Coronary artery (tissue), 2 donors: ENCODE data around the gene DTNBP1.

Experiments used
- DNase-seq: peaks from one replicate; pipeline ENCODE4 v3.0.0-alpha.2; 2017; ENCODE audit warnings: low spot score
- H3K27ac ChIP-seq, 2 donors: fragments of 200-600 bp; sonication (generic); one replicate each; pipeline ENCODE4 v1.5.1; 2016 to 2019
- H3K4me3 ChIP-seq: fragments of 200-600 bp; sonication (generic); 2 replicates; pipeline ENCODE4 v1.5.1; 2016; ENCODE audit warnings: mild to moderate bottlenecking, moderate library complexity
- TF ChIP-seq, protein P1 (sequence below): fragments of 200-600 bp; sonication (generic); IDR thresholded peaks from one replicate; pipeline ENCODE4 v1.5.1; 2019; ENCODE audit warnings: antibody characterized with exemption

Gene DTNBP1

DNA sequence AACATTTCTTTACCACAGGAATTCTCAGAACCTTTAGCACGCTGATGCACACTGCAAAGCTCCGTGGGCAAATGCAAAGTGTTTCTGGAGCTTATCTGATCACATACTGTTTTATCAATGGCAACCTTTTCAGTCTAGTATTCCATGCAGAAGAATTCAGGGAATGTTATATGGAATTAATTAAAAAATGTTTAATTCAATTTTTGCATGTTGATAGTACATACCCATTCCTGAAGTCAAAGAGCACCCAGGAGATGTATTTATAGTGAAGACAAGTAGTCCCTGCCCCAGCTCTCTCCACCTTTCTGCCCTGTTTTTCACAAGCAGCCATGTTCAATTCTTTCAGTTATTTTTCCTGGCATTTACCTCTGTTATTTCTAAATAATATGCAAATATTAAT lies 55.2 kb downstream of the DTNBP1 start:
- H3K4me3 ChIP-seq = no peak overlapping the region
- TF ChIP-seq, protein P1, sequence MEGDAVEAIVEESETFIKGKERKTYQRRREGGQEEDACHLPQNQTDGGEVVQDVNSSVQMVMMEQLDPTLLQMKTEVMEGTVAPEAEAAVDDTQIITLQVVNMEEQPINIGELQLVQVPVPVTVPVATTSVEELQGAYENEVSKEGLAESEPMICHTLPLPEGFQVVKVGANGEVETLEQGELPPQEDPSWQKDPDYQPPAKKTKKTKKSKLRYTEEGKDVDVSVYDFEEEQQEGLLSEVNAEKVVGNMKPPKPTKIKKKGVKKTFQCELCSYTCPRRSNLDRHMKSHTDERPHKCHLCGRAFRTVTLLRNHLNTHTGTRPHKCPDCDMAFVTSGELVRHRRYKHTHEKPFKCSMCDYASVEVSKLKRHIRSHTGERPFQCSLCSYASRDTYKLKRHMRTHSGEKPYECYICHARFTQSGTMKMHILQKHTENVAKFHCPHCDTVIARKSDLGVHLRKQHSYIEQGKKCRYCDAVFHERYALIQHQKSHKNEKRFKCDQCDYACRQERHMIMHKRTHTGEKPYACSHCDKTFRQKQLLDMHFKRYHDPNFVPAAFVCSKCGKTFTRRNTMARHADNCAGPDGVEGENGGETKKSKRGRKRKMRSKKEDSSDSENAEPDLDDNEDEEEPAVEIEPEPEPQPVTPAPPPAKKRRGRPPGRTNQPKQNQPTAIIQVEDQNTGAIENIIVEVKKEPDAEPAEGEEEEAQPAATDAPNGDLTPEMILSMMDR = no peak
- DNase-seq = no peak

DNA sequence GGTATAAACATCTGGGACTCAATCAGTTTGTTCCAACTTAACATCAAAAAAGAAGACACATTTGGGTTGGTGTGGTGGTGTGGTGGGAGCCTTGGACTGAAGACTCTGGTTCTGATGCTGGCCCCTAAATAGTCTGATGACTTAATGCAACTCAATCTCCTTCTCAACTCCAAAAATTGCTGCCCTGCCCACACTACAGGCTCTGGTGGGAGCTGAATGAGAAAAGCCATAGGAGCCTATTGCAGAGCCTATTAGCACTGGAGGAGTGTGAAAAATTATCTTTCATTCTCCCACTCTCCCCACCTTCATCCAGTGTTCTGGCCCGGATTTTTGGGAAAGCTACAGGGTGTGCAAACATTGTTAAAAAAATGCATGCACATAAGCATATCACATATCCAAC lies 56.5 kb downstream of the DTNBP1 start:
- no peak for DNase-seq
- H3K4me3 ChIP-seq = no peak overlapping the region
- TF ChIP-seq, protein P1 = no peak
- no peak overlapping the region for H3K27ac ChIP-seq

More for the DNA sequence above, 55.2 kb downstream of the DTNBP1 start:
- H3K27ac ChIP-seq = no peak overlapping the region

DNA sequence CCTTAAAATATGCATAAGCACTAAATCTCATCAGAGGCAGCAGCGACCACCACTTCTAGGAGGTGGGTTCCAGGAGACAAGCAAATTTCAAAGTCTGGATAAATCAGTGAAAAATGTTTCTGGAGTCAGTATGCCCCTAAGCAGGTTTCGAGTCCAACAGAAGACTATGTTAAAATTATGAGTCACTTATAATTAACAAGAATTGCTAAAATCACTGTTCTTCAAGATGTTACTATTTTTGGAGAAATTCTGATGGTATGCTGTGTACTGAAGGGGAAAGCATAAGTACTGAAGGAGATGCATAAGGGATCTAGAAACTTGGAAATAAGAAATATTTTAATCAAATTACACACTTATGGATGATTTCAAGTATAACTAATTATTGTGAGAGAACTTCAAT lies 58.0 kb downstream of the DTNBP1 start:
- Histone ChIP-seq H3K27ac (no peak overlapping the region), H3K4me3 (no peak overlapping the region)
- TF ChIP-seq, protein P1 = no peak
- DNase-seq = no peak

DNA sequence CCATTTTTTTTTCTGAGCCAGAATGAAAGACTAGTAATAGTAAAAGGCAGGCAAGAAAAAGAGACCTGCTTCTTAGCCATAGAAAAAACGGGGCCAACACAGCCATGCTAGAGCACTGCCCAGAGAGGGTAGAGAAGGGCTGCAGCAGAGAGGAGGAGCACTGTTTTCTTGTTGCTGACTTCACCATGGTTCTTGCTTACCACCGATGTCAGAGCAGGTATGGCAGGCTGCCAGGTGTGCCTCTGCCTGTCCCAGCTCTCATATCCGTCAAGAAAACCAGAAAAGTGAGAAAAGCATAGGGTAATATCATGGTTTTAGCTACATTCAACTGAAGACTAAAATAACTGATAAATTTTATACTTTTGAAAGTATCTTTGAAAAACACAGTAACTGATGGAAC lies 60.7 kb downstream of the DTNBP1 start:
- TF ChIP-seq, protein P1 = no peak
- no peak for DNase-seq
- no peak overlapping the region for H3K4me3 ChIP-seq
- no peak overlapping the region for H3K27ac ChIP-seq

DNA sequence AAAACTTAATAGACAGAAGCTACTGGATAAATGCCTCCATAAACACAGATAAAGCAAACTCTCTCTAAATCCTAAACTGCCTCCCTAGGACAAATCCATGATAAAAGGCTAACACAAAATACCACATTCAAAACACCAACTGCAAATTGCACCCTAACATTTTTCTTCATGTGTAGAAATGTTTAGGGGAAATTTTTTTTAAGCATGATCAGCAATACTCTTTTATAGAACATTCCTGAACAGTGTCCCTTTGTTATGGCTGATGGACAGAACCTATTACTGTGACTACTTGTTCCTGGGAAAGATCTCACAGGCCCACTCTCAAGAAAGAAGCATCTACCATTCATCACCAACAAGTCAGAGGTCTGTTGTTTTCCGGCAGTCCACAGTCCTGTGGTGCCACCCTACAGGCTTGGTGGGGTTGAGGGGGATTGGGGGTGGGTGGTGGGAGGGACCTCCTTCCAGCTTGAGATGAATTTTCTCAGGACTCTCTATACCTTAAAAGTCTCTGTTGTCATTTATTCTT lies 64.5 kb downstream of the DTNBP1 start:
- no peak overlapping the region for H3K27ac ChIP-seq
- H3K4me3 ChIP-seq = no peak overlapping the region
- no peak for DNase-seq
- TF ChIP-seq, protein P1 = no peak

DNA sequence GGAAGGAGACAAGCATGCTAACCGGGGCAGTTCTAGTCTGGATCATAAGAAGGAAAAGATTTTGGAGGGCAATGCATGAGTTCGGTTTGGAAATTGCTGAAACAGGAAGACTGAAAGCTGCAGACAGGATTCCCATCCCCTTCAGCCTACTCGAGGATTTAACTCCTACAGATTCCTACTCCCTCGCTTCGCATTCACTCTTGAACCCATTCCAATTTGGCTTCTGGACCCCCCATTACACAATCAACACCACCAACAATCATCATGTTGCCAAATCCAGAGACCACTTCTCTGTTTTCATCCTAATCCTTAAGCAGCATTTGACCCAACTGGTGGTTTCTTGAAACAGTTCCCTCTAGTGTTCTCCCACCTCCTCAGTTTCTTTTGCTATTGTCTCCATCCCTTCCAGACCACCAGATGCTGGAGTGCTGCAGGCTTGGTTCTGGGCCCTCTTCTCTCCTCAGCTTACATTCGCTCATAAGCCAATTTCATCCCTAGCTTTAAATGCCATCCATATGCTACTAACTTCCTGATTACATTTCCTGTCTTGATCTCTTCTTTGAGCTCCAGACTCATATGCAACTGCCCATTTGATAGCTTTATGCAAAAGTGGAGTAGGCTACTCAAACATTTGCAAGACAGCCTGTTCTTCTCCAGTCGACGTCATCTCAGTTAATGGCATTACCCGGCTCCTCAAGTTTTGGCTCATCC lies 66.5 kb downstream of the DTNBP1 start:
- no peak for DNase-seq
- Histone ChIP-seq H3K4me3 (peak overlapping the region; percentile 44), H3K27ac (peak overlapping the region; percentile 40 to 61)
- TF ChIP-seq, protein P1 = no peak
